Measurements from ENCODE around the gene GRPEL2. TPM values are rescaled to one million over a fixed set of nuclear protein-coding genes. Genes with fewer than 3 reads are reported as not detected.

Gene GRPEL2
- polyA plus RNA-seq, 1 experiment: 21.6 TPM

DNA sequence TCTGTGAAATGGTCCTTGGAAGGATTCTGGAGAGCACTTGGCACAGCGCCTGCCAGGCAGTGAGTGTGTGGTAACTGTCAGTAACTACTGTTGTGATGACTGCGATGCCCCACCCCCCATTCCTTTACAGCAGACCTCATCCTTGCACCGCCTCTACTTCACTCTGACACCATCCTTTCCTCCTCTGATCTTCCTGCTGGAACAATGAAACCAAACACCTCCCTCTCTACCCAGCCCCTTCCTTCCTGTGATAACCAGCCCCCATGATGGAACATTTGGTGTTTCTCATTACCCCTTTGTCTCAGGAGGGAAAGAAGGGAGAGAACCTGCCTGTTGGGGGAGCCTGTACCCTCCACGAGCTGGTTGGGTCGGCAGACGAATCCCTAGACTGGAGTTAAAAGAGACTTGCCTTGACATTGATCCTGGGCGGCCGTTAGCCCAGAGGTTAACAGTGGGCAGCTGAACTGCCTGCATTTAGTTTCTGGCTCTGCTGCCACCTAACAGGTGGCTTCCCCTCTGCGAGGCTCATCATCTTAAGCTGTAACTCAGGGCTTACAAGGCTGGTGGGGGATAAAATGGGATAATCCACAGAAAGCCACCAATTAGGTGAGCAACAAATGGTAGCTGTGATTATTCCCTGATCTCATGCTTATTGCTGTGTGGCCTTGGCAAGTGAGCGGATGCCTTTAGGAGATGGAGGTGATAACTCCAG is 34.2 kb upstream of the GRPEL2 start:
- no peaks in the 10 kb centered on the region for H3K27me3 ChIP-seq (ENCODE audit: control insufficient read depth, insufficient read depth, low read length)
- CTCF ChIA-PET: interaction anchor here (1.7 kb wide), 1 partner anchor 57 kb away, joined by 6 read pairs; no protein-coding TSS in a partner anchor
- no peak overlapping the region for H3K4me3 ChIP-seq (ENCODE audit: low read depth, low read length)
- H3K9me3 ChIP-seq (ENCODE audit: control insufficient read depth, insufficient read depth, low read length): no peaks in the 10 kb centered on the region
- POLR2A ChIA-PET: no interaction called here
- TF ChIP-seq, protein P1, sequence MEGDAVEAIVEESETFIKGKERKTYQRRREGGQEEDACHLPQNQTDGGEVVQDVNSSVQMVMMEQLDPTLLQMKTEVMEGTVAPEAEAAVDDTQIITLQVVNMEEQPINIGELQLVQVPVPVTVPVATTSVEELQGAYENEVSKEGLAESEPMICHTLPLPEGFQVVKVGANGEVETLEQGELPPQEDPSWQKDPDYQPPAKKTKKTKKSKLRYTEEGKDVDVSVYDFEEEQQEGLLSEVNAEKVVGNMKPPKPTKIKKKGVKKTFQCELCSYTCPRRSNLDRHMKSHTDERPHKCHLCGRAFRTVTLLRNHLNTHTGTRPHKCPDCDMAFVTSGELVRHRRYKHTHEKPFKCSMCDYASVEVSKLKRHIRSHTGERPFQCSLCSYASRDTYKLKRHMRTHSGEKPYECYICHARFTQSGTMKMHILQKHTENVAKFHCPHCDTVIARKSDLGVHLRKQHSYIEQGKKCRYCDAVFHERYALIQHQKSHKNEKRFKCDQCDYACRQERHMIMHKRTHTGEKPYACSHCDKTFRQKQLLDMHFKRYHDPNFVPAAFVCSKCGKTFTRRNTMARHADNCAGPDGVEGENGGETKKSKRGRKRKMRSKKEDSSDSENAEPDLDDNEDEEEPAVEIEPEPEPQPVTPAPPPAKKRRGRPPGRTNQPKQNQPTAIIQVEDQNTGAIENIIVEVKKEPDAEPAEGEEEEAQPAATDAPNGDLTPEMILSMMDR (IDR thresholded peaks at IDR 0.05; ENCODE audit: low read depth, low read length): no peak
- peak; percentile 41 for DNase-seq (ENCODE audit: low read depth, low spot score)
- H3K27ac ChIP-seq (ENCODE audit: low read depth, low read length): no peak overlapping the region

DNA sequence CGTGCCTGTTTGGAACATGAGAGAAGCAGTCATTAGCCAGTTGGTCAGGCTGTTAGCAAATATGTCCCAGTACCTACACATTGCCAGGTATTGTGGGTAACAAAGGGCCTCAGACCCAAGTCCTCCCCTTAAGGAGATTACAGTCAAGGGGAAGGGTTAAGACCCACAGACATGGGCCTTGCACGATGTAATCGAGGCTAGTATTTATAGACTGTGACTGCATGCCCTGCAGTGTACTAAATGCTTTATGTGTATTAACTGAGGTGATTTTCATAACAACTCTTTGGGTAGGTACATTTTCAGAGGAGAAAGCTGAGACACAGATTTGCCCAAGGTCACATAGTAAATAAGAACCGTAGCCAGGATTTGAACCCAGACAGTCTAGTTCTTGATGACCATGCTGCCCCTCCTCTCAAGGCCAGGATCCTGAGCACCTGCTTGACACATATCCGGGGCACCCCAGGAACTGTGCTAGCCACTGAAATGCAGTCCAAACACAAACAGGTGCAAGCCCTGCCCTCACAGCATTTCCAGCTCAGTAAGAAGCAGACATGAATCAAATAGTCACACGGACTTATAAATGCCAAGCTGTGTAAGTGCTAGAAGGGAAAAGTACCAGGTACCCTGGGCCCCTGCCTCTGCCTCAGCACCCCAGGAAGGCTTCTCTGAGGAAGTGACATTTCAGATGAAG is 32.0 kb upstream of the GRPEL2 start:
- POLR2A ChIA-PET: no interaction called here
- TF ChIP-seq, protein P1 (IDR thresholded peaks at IDR 0.05; ENCODE audit: low read depth, low read length): no peak
- H3K27me3 ChIP-seq (ENCODE audit: control insufficient read depth, insufficient read depth, low read length): no peaks in the 10 kb centered on the region
- H3K9me3 ChIP-seq (ENCODE audit: control insufficient read depth, insufficient read depth, low read length): no peaks in the 10 kb centered on the region
- CTCF ChIA-PET: interaction anchor here (1.9 to 8.6 kb wide), 2 partner anchors 56 to 69 kb away, joined by 4 to 90 read pairs; no protein-coding TSS in a partner anchor
- H3K27ac ChIP-seq (ENCODE audit: low read depth, low read length): no peak overlapping the region
- DNase-seq (ENCODE audit: low read depth, low spot score): no peak
- no peak overlapping the region for H3K4me3 ChIP-seq (ENCODE audit: low read depth, low read length)

DNA sequence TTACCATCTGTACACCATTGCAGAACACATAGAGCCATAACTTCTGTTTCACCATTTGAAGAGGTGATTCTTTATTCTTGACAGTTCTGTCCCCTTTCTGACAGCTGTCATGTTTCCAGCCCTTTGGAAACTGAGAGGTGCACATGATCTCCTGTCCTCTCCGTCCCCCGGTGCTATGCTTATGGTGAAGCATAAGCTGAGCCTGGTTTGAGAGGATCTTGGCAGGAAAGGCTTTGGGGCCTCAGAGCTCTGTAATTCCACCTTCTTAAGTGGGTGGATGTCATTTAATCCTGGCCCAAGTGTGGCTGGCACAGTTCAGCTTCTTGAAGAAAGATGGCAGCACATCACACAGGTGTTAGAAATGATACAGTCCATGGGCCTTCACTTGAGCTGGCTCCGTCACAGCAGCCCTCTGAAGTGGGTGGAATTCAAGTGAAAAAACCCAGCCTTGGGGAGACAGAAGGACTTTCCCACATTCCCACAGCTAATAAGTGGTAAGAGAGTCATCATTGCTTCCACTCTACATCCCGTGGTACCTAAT is 30.7 kb upstream of the GRPEL2 start:
- CTCF ChIA-PET: interaction anchor here (0.6 to 8.6 kb wide), 8 partner anchors 8 to 250 kb away, joined by 3 to 90 read pairs (median 4); no protein-coding TSS in a partner anchor
- Histone ChIP-seq H3K9me3 (ENCODE audit: control insufficient read depth, insufficient read depth, low read length) (no peaks in the 10 kb centered on the region), H3K4me3 (ENCODE audit: low read depth, low read length) (no peak overlapping the region), H3K27ac (ENCODE audit: low read depth, low read length) (no peak overlapping the region), H3K27me3 (ENCODE audit: control insufficient read depth, insufficient read depth, low read length) (no peaks in the 10 kb centered on the region)
- no peak for DNase-seq (ENCODE audit: low read depth, low spot score)
- POLR2A ChIA-PET: no interaction called here
- TF ChIP-seq, protein P1 (IDR thresholded peaks at IDR 0.05; ENCODE audit: low read depth, low read length): no peak

DNA sequence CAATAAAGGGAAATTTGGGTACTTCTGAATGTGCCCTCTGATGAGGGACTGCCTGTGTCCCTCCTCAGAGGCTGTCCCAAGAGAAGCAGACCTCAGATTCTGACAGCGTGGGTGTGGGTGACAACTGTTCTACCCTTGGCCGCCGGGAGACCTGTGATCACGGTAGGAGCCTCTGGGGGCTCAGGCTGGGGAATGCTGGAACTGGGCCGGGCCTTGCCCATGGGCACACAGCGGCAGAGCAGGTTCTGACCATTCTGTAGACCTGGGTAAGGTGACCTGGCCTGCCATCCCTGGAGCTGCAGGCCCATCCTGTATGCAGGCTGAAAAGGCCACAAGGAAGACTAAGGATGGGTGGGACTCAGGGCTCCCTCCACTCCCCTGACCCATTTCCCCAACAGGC is 29.5 kb upstream of the GRPEL2 start:
- POLR2A ChIA-PET: no interaction called here
- CTCF ChIA-PET: interaction anchor here (0.6 to 8.6 kb wide), 5 partner anchors 10 to 118 kb away, joined by 3 to 90 read pairs (median 5); no protein-coding TSS in a partner anchor
- Histone ChIP-seq H3K27ac (ENCODE audit: low read depth, low read length) (no peak overlapping the region), H3K9me3 (ENCODE audit: control insufficient read depth, insufficient read depth, low read length) (no peaks in the 10 kb centered on the region), H3K4me3 (ENCODE audit: low read depth, low read length) (no peak overlapping the region), H3K27me3 (ENCODE audit: control insufficient read depth, insufficient read depth, low read length) (no peaks in the 10 kb centered on the region)
- TF ChIP-seq, protein P1 (IDR thresholded peaks at IDR 0.05; ENCODE audit: low read depth, low read length): no peak
- no peak for DNase-seq (ENCODE audit: low read depth, low spot score)

Data from AG04450 (cell line).